Glutamatergic neuron (in vitro differentiated cells): ENCODE data around the gene GLDC. TPM values are rescaled to one million over a fixed set of nuclear protein-coding genes. Genes with fewer than 3 reads are reported as not detected.

Source experiments
- DNase-seq: peaks from one replicate; pipeline ENCODE4 v3.0.0; 2022
- H3K27ac Mint-ChIP-seq: one replicate; pipeline ENCODE4 v1.8.0; 2020; ENCODE audit warnings: mild to moderate bottlenecking, mixed read lengths, inconsistent platforms; ENCODE audit not compliant: unreplicated experiment
- H3K27me3 Mint-ChIP-seq: one replicate; pipeline ENCODE4 v1.8.0; 2020; ENCODE audit warnings: mild to moderate bottlenecking, moderate library complexity, mixed read lengths, inconsistent platforms; ENCODE audit not compliant: unreplicated experiment
- H3K36me3 Mint-ChIP-seq: one replicate; pipeline ENCODE4 v1.8.0; 2020; ENCODE audit warnings: mild to moderate bottlenecking, mixed read lengths, inconsistent platforms; ENCODE audit not compliant: unreplicated experiment
- H3K4me1 Mint-ChIP-seq: one replicate; pipeline ENCODE4 v1.8.0; 2020; ENCODE audit warnings: mild to moderate bottlenecking, low read depth, mixed read lengths, inconsistent platforms; ENCODE audit not compliant: unreplicated experiment
- H3K4me3 Mint-ChIP-seq: one replicate; pipeline ENCODE4 v1.8.0; 2020; ENCODE audit warnings: mild to moderate bottlenecking, mixed read lengths, inconsistent platforms; ENCODE audit not compliant: unreplicated experiment
- H3K9me3 Mint-ChIP-seq: one replicate; pipeline ENCODE4 v1.8.0; 2020; ENCODE audit warnings: mild to moderate bottlenecking, moderate library complexity, mixed read lengths, inconsistent platforms; ENCODE audit not compliant: unreplicated experiment
- CTCF ChIP-seq: fragments of 200-600 bp; sonication (generic); IDR thresholded peaks from one replicate; pipeline ENCODE4 v1.5.0; 2021; ENCODE audit not compliant: partially characterized antibody, unreplicated experiment
- total RNA-seq: library from RNA; stranded (reverse); fragmentation: NEBNext Ultra II Directional; extraction: Animal tissue kit (Norgen Biotek cat#: 25700); gene quantifications from one replicate; pipeline ENCODE4 v1.2.1, GENCODE V29; 2021; ENCODE audit not compliant: unreplicated experiment

The GLDC gene
- total RNA-seq, 1 donor from 2014 or later, result 42.9 TPM

- Mint-ChIP-seq H3K4me1 (no peaks in the 10 kb centered on the region), H3K9me3 (peaks cover 1% of the 10 kb centered on the region), H3K4me3 (no peak overlapping the region), H3K36me3 (no peaks in the 10 kb centered on the region), H3K27ac (no peak overlapping the region), H3K27me3 (peaks cover 1% of the 10 kb centered on the region)
- no peak for DNase-seq
- TF ChIP-seq CTCF, result no peak
These were observed 41.7 kb upstream of the GLDC start for GRCh38 chr9:6687180-6687579.

GRCh38 chr9:6686396-6686795 lies 40.9 kb upstream of the GLDC start:
- no peak for TF ChIP-seq CTCF
- Mint-ChIP-seq H3K4me1 (no peaks in the 10 kb centered on the region), H3K36me3 (no peaks in the 10 kb centered on the region), H3K27ac (no peak overlapping the region), H3K9me3 (peaks cover 5% of the 10 kb centered on the region), H3K4me3 (no peak overlapping the region), H3K27me3 (peaks cover 3% of the 10 kb centered on the region)
- DNase-seq, result no peak

GRCh38 chr9:6681957-6682501 lies 36.5 kb upstream of the GLDC start:
- peak overlapping the region; percentile 98 for H3K27ac Mint-ChIP-seq
- H3K4me3 Mint-ChIP-seq, result peak overlapping the region; percentile 96
- H3K27me3 Mint-ChIP-seq, result peaks cover 3% of the 10 kb centered on the region
- H3K36me3 Mint-ChIP-seq, result no peaks in the 10 kb centered on the region
- TF ChIP-seq CTCF, result no peak
- H3K4me1 Mint-ChIP-seq, result no peaks in the 10 kb centered on the region
- H3K9me3 Mint-ChIP-seq, result peaks cover 9% of the 10 kb centered on the region
- DNase-seq, result no peak

GRCh38 chr9:6681147-6681956 lies 35.8 kb upstream of the GLDC start:
- no peaks in the 10 kb centered on the region for H3K4me1 Mint-ChIP-seq
- H3K4me3 Mint-ChIP-seq, result peak overlapping the region; percentile 96
- peak; percentile 97 for DNase-seq
- H3K9me3 Mint-ChIP-seq, result peaks cover 9% of the 10 kb centered on the region
- no peaks in the 10 kb centered on the region for H3K36me3 Mint-ChIP-seq
- TF ChIP-seq CTCF, result no peak
- H3K27me3 Mint-ChIP-seq, result peaks cover 3% of the 10 kb centered on the region
- peak overlapping the region; percentile 98 for H3K27ac Mint-ChIP-seq

GRCh38 chr9:6680797-6681146 lies 35.2 kb upstream of the GLDC start:
- Mint-ChIP-seq H3K27ac (peak overlapping the region; percentile 98), H3K4me1 (no peaks in the 10 kb centered on the region), H3K27me3 (peaks cover 3% of the 10 kb centered on the region), H3K4me3 (peak overlapping the region; percentile 96), H3K36me3 (no peaks in the 10 kb centered on the region), H3K9me3 (peaks cover 9% of the 10 kb centered on the region)
- DNase-seq, result peak; percentile 65
- no peak for TF ChIP-seq CTCF
